ENCODE measurements around the gene ZG16. TPM values are rescaled to one million over a fixed set of nuclear protein-coding genes. Genes with fewer than 3 reads are reported as not detected.

The ZG16 gene
- total RNA-seq, 2 donors from 2014 or later, result not detected

- Histone ChIP-seq H3K36me3 (ENCODE audit: control insufficient read depth, insufficient read depth, low read length) (no peaks in the 10 kb centered on the region), H3K27ac (ENCODE audit: low read depth, low read length) (no peak overlapping the region), H3K4me3 (ENCODE audit: low read length) (no peak overlapping the region), H3K27me3 (ENCODE audit: control insufficient read depth, insufficient read depth, low read length, poor library complexity, severe bottlenecking) (no peaks in the 10 kb centered on the region), H3K4me1 (ENCODE audit: control insufficient read depth, insufficient read depth, low read length) (peaks cover 2% of the 10 kb centered on the region), H3K9ac (ENCODE audit: extremely low read depth, low read length, poor library complexity, severe bottlenecking) (no peak overlapping the region), H3K9me3 (ENCODE audit: control insufficient read depth, low read length) (no peaks in the 10 kb centered on the region)
- Mint-ChIP-seq H3K9me3 (no peaks in the 10 kb centered on the region), H3K27me3 (ENCODE audit: insufficient read depth) (no peaks in the 10 kb centered on the region), H3K4me1 (peaks cover 1% of the 10 kb centered on the region), H3K27ac (no peak overlapping the region), H3K4me3 (no peak overlapping the region), H3K36me3 (ENCODE audit: low read depth) (no peaks in the 10 kb centered on the region)
- TF ChIP-seq CTCF (conservative IDR thresholded peaks at IDR 0.05), result no peak
- DNase-seq, result no peak
- WGBS, 2 experiments (ENCODE audit: insufficient coverage in 1 of 2, insufficient read length in 1 of 2), result 94% methylated on average over 10 to 11 of the region's 11 CpGs
Measured at GRCh38 chr16:29830774-29831173, 52.7 kb downstream of the ZG16 start.

GRCh38 chr16:29831490-29831889 is 53.4 kb downstream of the ZG16 start:
- no peak for TF ChIP-seq CTCF (conservative IDR thresholded peaks at IDR 0.05)
- 98% methylated on average over 2 of the region's 2 CpGs; no CpG with 5 or more reads in 1 of the 2 experiments for WGBS, 2 experiments (ENCODE audit: insufficient coverage in 1 of 2, insufficient read length in 1 of 2)
- no peaks in the 10 kb centered on the region for H3K4me1 Mint-ChIP-seq

More at GRCh38 chr16:29831490-29831889, 53.4 kb downstream of the ZG16 start:
- Histone ChIP-seq H3K27ac (ENCODE audit: low read depth, low read length) (no peak overlapping the region), H3K36me3 (ENCODE audit: control insufficient read depth, insufficient read depth, low read length) (no peaks in the 10 kb centered on the region), H3K9ac (ENCODE audit: extremely low read depth, low read length, poor library complexity, severe bottlenecking) (no peak overlapping the region), H3K4me3 (ENCODE audit: low read length) (no peak overlapping the region), H3K4me1 (ENCODE audit: control insufficient read depth, insufficient read depth, low read length) (no peaks in the 10 kb centered on the region), H3K27me3 (ENCODE audit: control insufficient read depth, insufficient read depth, low read length, poor library complexity, severe bottlenecking) (no peaks in the 10 kb centered on the region), H3K9me3 (ENCODE audit: control insufficient read depth, low read length) (no peaks in the 10 kb centered on the region)
- Mint-ChIP-seq H3K4me3 (no peak overlapping the region), H3K27me3 (ENCODE audit: insufficient read depth) (no peaks in the 10 kb centered on the region), H3K27ac (no peak overlapping the region), H3K36me3 (ENCODE audit: low read depth) (no peaks in the 10 kb centered on the region), H3K9me3 (no peaks in the 10 kb centered on the region)
- no peak for DNase-seq

Other genes with a start within 250 kb of the ZG16 start
- under 1 TPM in 1 of 2 donors, not detected in 1; 0.86 TPM for gene SPN, start 115.0 kb upstream of the ZG16 start, total RNA-seq
- gene QPRT, start 99.1 kb upstream of the ZG16 start, total RNA-seq, result 100 to 1,000 TPM in 1 of 2 donors, 10 to 100 TPM in 1; 92.3 to 109 TPM
- gene C16orf54, start 32.3 kb upstream of the ZG16 start, total RNA-seq, result not detected
- gene KIF22, start 12.5 kb downstream of the ZG16 start, total RNA-seq, result 100 to 1,000 TPM in 1 of 2 donors, 10 to 100 TPM in 1; 94.7 to 130 TPM
- 100 to 1,000 TPM; 320 to 325 TPM for gene MAZ, start 28.3 kb downstream of the ZG16 start, total RNA-seq
- 10 to 100 TPM in 1 of 2 donors, 1 to 10 TPM in 1; 8.2 to 15.7 TPM for gene PRRT2, start 33.9 kb downstream of the ZG16 start, total RNA-seq
- 10 to 100 TPM; 43.0 to 65.7 TPM for gene PAGR1, start 37.9 kb downstream of the ZG16 start, total RNA-seq
- gene MVP, start 42.2 kb downstream of the ZG16 start, total RNA-seq, result 1 to 10 TPM; 3.0 to 8.0 TPM
- 10 to 100 TPM; 63.4 to 68.4 TPM for gene CDIPT, start 85.0 kb downstream of the ZG16 start, total RNA-seq
- gene SEZ6L2, start 121.3 kb downstream of the ZG16 start, total RNA-seq, result 10 to 100 TPM; 44.0 to 52.1 TPM
- gene ASPHD1, start 122.2 kb downstream of the ZG16 start, total RNA-seq, result 1 to 10 TPM; 6.1 to 8.7 TPM
- 10 to 100 TPM; 21.5 to 27.5 TPM for gene KCTD13, start 148.0 kb downstream of the ZG16 start, total RNA-seq
- 100 to 1,000 TPM; 122 to 136 TPM for gene TMEM219, start 183.8 kb downstream of the ZG16 start, total RNA-seq
- 10 to 100 TPM; 44.6 to 50.2 TPM for gene TAOK2, start 195.6 kb downstream of the ZG16 start, total RNA-seq
- gene HIRIP3, start 217.4 kb downstream of the ZG16 start, total RNA-seq, result 10 to 100 TPM in 1 of 2 donors, 1 to 10 TPM in 1; 9.4 to 13.9 TPM
- 10 to 100 TPM; 77.4 to 80.1 TPM for gene INO80E, start 218.0 kb downstream of the ZG16 start, total RNA-seq
- 1 to 10 TPM; 6.2 to 9.9 TPM for gene DOC2A, start 232.8 kb downstream of the ZG16 start, total RNA-seq
- gene C16orf92, start 244.9 kb downstream of the ZG16 start, total RNA-seq, result not detected